Erythroblast (primary cell): ENCODE measurements around the gene MED16.

Experiments used
- GATA1 ChIP-seq: IDR thresholded peaks from 2 replicates; pipeline ENCODE4 v1.6.1; 2011; ENCODE audit warnings: low read depth, mild to moderate bottlenecking, control low read depth, low read length, moderate library complexity
- POLR2A ChIP-seq: IDR thresholded peaks from 2 replicates; pipeline ENCODE4 v1.6.1; 2011; ENCODE audit warnings: mild to moderate bottlenecking, low read length

DNA sequence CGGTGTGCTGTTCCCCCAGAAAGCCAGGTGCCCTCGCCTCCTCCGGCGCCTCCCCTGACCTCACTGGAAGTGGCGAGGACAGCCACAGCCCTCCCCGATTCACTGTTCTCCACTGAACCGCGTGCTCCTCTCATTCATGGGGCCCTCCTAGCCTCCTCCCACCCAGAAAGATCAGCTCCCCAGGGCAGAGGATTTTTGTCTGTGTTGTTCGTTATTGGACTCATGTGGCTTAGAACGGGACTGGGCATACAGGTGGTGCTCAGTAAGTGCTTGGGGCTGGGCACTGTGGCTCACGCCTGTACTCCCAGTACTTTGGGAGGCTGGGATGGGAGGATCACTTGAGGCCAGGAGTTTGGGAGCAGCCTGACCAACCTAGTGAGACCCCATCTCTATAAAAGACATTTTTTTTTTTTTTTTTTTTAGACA lies 48.4 kb downstream of the MED16 start:
- TF ChIP-seq POLR2A (no peak), GATA1 (no peak)
